ENCODE data around the gene GATAD2A. TPM values are rescaled to one million over a fixed set of nuclear protein-coding genes. Genes with fewer than 3 reads are reported as not detected.

Gene GATAD2A
- total RNA-seq, 1 donor from 2014 or later = 84.0 TPM

DNA sequence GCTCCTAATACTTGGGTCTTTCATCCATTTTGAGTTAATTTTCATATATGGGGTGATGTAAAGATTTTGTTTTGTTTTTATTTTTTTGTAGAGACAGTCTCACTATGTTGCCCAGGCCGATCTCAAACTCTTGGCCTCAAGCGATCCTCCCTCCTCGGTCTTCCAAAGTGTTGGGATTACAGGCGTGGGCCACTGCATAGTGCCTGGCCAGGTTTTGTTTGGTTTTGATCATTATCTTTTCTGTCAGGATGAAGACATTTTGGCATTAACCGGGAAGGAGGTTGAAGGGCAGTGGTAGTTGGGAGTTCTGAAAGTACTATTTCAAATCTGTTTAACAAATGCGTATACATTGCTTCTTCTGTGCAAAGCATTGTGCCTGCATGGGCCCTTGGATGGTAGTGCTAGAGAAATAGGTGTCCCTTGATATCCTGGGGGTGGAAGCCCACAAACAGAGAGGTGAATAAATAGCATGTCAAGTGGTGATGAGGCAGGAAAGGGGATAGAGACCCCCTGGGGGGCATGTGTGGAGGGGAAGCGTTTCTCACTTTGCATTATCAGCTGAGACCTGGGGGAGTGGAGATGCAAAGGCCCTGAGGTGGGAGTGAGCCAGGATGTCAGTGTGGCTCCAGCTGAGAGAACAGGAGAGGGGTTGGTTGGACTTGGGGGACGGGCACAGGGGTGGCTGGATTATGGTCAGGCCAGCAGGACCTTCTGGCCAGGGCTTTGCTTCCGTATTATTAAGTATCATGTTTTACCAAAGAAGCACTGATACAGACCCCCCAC, 41.4 kb downstream of the GATAD2A start:
- no peak overlapping the region for H3K4me3 ChIP-seq
- no peaks in the 10 kb centered on the region for H3K27me3 ChIP-seq (ENCODE audit: low read depth)
- peaks cover 54% of the 10 kb centered on the region for H3K4me1 ChIP-seq
- intact Hi-C loops (cut with DNase I) = no loop called here
- no peak for DNase-seq
- TF ChIP-seq, protein P1, sequence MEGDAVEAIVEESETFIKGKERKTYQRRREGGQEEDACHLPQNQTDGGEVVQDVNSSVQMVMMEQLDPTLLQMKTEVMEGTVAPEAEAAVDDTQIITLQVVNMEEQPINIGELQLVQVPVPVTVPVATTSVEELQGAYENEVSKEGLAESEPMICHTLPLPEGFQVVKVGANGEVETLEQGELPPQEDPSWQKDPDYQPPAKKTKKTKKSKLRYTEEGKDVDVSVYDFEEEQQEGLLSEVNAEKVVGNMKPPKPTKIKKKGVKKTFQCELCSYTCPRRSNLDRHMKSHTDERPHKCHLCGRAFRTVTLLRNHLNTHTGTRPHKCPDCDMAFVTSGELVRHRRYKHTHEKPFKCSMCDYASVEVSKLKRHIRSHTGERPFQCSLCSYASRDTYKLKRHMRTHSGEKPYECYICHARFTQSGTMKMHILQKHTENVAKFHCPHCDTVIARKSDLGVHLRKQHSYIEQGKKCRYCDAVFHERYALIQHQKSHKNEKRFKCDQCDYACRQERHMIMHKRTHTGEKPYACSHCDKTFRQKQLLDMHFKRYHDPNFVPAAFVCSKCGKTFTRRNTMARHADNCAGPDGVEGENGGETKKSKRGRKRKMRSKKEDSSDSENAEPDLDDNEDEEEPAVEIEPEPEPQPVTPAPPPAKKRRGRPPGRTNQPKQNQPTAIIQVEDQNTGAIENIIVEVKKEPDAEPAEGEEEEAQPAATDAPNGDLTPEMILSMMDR (IDR thresholded peaks at IDR 0.05) = no peak
- H3K36me3 ChIP-seq = no peaks in the 10 kb centered on the region
- H3K9me3 ChIP-seq = no peaks in the 10 kb centered on the region
- H3K27ac ChIP-seq = peak overlapping the region; percentile 32
- ATAC-seq = no peak

DNA sequence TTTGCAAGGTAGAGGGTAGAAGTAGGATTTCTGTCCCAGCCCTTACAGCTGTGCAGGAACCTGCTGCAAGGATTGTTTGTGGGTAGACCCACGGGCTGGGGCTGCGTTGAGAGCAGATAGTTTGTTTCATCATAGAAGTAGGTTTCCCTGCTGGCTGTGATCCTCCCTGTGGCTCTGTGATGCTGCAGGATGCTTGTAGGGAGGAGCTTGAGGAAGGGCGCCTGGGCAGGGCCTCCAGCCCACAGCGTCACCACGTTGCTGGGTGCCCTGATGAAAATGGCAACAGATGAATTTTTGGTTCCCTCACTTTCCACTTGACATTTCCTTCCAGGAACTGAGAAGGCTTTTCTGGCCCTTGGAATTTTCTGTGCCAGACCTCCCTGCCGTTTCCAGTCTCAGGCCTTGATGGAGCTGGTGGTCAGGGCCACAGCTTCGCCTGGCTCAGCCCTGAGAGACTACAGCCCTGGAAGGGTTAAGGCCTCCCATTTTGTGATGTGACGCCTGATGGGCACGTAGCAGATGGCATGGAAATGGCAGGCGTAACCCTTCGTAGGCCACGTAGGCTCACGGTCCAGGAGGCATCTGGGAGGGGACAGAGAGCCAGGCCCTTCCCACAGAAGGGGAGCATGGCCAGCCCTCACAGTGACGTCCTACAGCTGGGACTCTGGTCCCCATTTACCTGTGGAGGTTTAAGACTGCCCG, 42.2 kb downstream of the GATAD2A start:
- peak overlapping the region; percentile 32 for H3K27ac ChIP-seq
- intact Hi-C loops (cut with DNase I) = no loop called here
- ATAC-seq = no peak

DNA sequence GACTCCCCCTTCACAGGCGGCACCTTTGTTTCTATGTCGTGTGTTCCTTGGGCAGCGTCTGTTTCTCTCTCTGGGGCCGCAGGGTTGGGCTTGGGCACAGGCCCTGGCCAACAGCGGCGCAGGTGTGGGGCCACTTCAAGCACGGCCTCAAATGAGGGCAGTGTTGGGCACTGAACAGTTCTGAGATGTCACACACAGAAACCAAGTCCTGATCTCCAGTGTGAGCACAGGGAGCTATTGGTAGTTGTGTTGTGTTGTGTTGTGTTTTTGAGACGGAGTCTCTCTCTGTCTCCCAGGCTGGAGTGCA, 42.7 kb downstream of the GATAD2A start:
- Histone ChIP-seq H3K27ac (peak overlapping the region; percentile 32), H3K4me1 (peaks cover 67% of the 10 kb centered on the region), H3K36me3 (no peaks in the 10 kb centered on the region), H3K4me3 (no peak overlapping the region), H3K9me3 (no peaks in the 10 kb centered on the region), H3K27me3 (ENCODE audit: low read depth) (no peaks in the 10 kb centered on the region)
- TF ChIP-seq, protein P1 (IDR thresholded peaks at IDR 0.05) = no peak
- intact Hi-C loops (cut with DNase I) = no loop called here
- ATAC-seq = peak; percentile 74 to 75
- DNase-seq = peak; percentile 60

More for the DNA sequence above, 42.2 kb downstream of the GATAD2A start:
- DNase-seq = no peak
- Histone ChIP-seq H3K27me3 (ENCODE audit: low read depth) (no peaks in the 10 kb centered on the region), H3K36me3 (no peaks in the 10 kb centered on the region), H3K4me1 (peaks cover 62% of the 10 kb centered on the region), H3K9me3 (no peaks in the 10 kb centered on the region), H3K4me3 (no peak overlapping the region)
- TF ChIP-seq, protein P1 (IDR thresholded peaks at IDR 0.05) = no peak

DNA sequence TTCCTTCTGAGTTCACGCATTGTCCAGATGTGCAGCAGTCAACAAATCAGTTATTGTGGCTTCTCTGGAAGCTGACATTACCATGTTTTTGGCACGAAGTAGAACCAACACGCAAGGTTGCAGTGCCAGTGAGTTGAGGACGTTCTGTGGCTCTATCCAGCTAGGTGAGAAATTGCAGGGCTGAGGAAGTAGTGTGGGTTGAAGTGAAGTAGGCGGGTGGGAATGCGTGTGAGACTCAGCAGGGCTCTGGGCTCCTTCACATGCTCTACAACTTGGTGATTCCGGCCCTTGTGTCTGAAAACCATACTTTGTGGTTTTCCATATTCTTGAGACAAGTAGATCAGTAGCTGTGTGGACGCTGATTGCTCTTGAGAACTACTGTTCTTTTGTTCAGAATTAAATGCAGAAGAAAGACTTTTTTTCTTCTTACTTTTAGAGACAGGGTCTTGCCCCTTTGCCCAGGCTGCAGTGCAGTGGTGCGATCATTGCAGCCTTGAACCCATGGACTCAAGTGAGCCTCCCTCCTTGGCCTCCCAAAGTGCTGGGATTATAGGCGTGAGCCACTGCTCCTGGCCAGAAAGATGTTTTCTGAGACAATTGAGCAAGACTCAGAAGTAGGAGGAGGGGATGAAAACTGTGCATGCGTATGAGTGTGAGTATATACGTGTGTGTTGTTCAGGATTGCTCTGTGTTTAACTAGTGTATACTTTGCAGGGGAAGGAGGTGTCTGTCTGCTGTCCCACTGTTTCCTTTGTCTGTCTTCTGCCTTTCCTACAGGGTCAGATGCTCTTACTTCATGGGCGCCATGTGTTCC, 46.2 kb downstream of the GATAD2A start:
- peak; percentile 75 to 78 for ATAC-seq
- Histone ChIP-seq H3K27ac (peak overlapping the region; percentile 55), H3K27me3 (ENCODE audit: low read depth) (no peaks in the 10 kb centered on the region), H3K9me3 (no peaks in the 10 kb centered on the region), H3K4me3 (no peak overlapping the region), H3K4me1 (peaks cover 52% of the 10 kb centered on the region), H3K36me3 (peaks cover under 1% of the 10 kb centered on the region)
- DNase-seq = no peak
- intact Hi-C loops (cut with DNase I) = no loop called here
- TF ChIP-seq, protein P1 (IDR thresholded peaks at IDR 0.05) = no peak
